A549 (cell line): ENCODE results near the gene MEAF6.
"Not testable (repeated sequence)": the region's sequence is repeated elsewhere in the genome, so short reads cannot be mapped to it uniquely, and the experiment has no call there.

Experiments
- BHLHE40 ChIP-seq: IDR thresholded peaks from 2 replicates; pipeline ENCODE4 v1.6.1; 2012; ENCODE audit warnings: low read depth, low read length, inconsistent platforms
- CEBPB ChIP-seq, 2 experiments: fragments of >200 bp in 1 of 2; sonication (Bioruptor Twin) in 1 of 2; formaldehyde crosslinking in 1 of 2; IDR thresholded peaks; 2 replicates each; pipeline ENCODE4 v1.6.1; 2012 to 2016
- CHD4 ChIP-seq: fragments of 200-600 bp; sonication (generic); IDR thresholded peaks from 2 replicates; pipeline ENCODE4 v1.6.1; 2016; ENCODE audit warnings: antibody characterized with exemption, mild to moderate bottlenecking, borderline replicate concordance
- ESRRA ChIP-seq: fragments of 150-350 bp; IDR thresholded peaks from 2 replicates; pipeline ENCODE4 v1.6.1; 2014; ENCODE audit warnings: mild to moderate bottlenecking, low read length, borderline replicate concordance
- FOSB ChIP-seq: fragments of 250-450 bp; sonication (Bioruptor Pico); IDR thresholded peaks from 2 replicates; pipeline ENCODE4 v1.5.0; 2020; ENCODE audit warnings: mild to moderate bottlenecking, moderate library complexity
- MYC ChIP-seq: IDR thresholded peaks from 2 replicates; pipeline ENCODE4 v1.6.1; 2012; ENCODE audit warnings: mild to moderate bottlenecking, inconsistent platforms, low read length, improper control_type of control experiment, borderline replicate concordance
- PHF8 ChIP-seq: fragments of 200-600 bp; sonication (generic); IDR thresholded peaks from 2 replicates; pipeline ENCODE4 v1.6.1; 2016; ENCODE audit warnings: low read depth, mild to moderate bottlenecking, antibody characterized with exemption, moderate library complexity, borderline replicate concordance
- POLR2A ChIP-seq: IDR thresholded peaks from 2 replicates; pipeline ENCODE4 v1.6.1; 2012; ENCODE audit warnings: mild to moderate bottlenecking, low read length
- RFX5 ChIP-seq: fragments of 450-650 bp; IDR thresholded peaks from 2 replicates; pipeline ENCODE4 v1.7.1; 2014; ENCODE audit warnings: antibody characterized with exemption, mild to moderate bottlenecking, moderate library complexity
- ZNF302 ChIP-seq: fragments of 250-450 bp; sonication (Bioruptor Pico); IDR thresholded peaks from 2 replicates; pipeline ENCODE4 v1.9.0; 2021; ENCODE audit warnings: inconsistent platforms, mild to moderate bottlenecking, moderate library complexity
- TF ChIP-seq, protein P1 (sequence below): fragments of 250-450 bp; sonication (Bioruptor Pico); IDR thresholded peaks from 2 replicates; pipeline ENCODE4 v1.5.0; 2021; ENCODE audit warnings: mild to moderate bottlenecking, moderate library complexity, borderline replicate concordance
- TF ChIP-seq, protein P2 (sequence below): IDR thresholded peaks from 2 replicates; pipeline ENCODE4 v1.6.1; 2012
- TF ChIP-seq, protein P3 (sequence below): fragments of >200 bp; sonication (Bioruptor Twin); formaldehyde crosslinking; IDR thresholded peaks from 3 replicates; pipeline ENCODE4 v1.5.1; 2016
- TF ChIP-seq, protein P4 (sequence below): IDR thresholded peaks from 2 replicates; pipeline ENCODE4 v1.6.1; 2012

DNA sequence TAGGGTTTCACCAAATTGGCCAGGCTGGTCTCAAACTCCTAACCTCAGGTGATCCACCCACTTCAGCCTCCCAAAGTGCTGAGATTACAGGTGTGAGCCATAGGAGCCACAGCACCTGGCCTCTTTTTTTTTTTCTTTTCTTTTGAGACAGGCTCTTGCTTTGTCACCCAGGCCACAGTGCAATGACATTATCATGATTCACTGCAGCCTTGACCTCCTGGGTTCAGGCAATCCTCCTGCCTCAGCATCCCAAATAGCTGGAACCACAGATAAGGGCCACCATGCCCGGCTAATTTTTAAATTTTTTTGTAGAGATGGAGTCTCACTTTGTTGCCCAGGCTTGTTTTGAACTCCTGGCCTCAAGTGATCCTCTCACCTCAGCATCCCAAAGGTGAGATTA, 15.3 kb upstream of the MEAF6 start:
- TF ChIP-seq MYC; POLR2A; BHLHE40; CEBPB (IDR thresholded peaks at IDR 0.05); ZNF302; CHD4; FOSB (CRISPR knock-in tag); ESRRA; PHF8; RFX5: not testable (repeated sequence)
- TF ChIP-seq, protein P1, sequence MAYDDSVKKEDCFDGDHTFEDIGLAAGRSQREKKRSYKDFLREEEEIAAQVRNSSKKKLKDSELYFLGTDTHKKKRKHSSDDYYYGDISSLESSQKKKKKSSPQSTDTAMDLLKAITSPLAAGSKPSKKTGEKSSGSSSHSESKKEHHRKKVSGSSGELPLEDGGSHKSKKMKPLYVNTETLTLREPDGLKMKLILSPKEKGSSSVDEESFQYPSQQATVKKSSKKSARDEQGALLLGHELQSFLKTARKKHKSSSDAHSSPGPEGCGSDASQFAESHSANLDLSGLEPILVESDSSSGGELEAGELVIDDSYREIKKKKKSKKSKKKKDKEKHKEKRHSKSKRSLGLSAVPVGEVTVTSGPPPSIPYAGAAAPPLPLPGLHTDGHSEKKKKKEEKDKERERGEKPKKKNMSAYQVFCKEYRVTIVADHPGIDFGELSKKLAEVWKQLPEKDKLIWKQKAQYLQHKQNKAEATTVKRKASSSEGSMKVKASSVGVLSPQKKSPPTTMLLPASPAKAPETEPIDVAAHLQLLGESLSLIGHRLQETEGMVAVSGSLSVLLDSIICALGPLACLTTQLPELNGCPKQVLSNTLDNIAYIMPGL (CRISPR knock-in tag): not testable (repeated sequence)
- TF ChIP-seq, protein P2, sequence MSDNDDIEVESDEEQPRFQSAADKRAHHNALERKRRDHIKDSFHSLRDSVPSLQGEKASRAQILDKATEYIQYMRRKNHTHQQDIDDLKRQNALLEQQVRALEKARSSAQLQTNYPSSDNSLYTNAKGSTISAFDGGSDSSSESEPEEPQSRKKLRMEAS: not testable (repeated sequence)
- TF ChIP-seq, protein P3, sequence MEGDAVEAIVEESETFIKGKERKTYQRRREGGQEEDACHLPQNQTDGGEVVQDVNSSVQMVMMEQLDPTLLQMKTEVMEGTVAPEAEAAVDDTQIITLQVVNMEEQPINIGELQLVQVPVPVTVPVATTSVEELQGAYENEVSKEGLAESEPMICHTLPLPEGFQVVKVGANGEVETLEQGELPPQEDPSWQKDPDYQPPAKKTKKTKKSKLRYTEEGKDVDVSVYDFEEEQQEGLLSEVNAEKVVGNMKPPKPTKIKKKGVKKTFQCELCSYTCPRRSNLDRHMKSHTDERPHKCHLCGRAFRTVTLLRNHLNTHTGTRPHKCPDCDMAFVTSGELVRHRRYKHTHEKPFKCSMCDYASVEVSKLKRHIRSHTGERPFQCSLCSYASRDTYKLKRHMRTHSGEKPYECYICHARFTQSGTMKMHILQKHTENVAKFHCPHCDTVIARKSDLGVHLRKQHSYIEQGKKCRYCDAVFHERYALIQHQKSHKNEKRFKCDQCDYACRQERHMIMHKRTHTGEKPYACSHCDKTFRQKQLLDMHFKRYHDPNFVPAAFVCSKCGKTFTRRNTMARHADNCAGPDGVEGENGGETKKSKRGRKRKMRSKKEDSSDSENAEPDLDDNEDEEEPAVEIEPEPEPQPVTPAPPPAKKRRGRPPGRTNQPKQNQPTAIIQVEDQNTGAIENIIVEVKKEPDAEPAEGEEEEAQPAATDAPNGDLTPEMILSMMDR: not testable (repeated sequence)
- TF ChIP-seq, protein P4, sequence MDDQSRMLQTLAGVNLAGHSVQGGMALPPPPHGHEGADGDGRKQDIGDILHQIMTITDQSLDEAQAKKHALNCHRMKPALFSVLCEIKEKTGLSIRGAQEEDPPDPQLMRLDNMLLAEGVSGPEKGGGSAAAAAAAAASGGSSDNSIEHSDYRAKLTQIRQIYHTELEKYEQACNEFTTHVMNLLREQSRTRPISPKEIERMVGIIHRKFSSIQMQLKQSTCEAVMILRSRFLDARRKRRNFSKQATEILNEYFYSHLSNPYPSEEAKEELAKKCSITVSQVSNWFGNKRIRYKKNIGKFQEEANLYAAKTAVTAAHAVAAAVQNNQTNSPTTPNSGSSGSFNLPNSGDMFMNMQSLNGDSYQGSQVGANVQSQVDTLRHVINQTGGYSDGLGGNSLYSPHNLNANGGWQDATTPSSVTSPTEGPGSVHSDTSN: not testable (repeated sequence)
